Thyroid gland (tissue), 4 donors: ENCODE measurements around the gene ZNF511. TPM values are rescaled to one million over a fixed set of nuclear protein-coding genes. Genes with fewer than 3 reads are reported as not detected.

Source experiments
- DNase-seq, 2 donors: peaks; one replicate each; pipeline ENCODE4 v3.0.0-alpha.2; 2019
- H3K27ac ChIP-seq, 3 donors: fragments of 200-600 bp; sonication (generic); 1 replicate in 2 of 3; 2 replicates in 1 of 3; pipeline ENCODE4 v1.5.1; 2016 to 2019; ENCODE audit warnings: mild to moderate bottlenecking in 1 of 3, moderate library complexity in 1 of 3
- H3K27me3 ChIP-seq: fragments of 200-600 bp; sonication (generic); one replicate; pipeline ENCODE4 v1.5.1; 2019
- H3K36me3 ChIP-seq, 2 donors: fragments of 200-600 bp; sonication (generic); one replicate each; pipeline ENCODE4 v1.5.1; 2016 to 2019
- H3K4me1 ChIP-seq, 2 donors: fragments of 200-600 bp; sonication (generic); one replicate each; pipeline ENCODE4 v1.5.1; 2017 to 2019
- H3K4me3 ChIP-seq, 3 donors: fragments of 200-600 bp; sonication (generic); replicated peaks in 1 of 3; 1 replicate in 2 of 3; 2 replicates in 1 of 3; pipeline ENCODE4 v1.5.1; 2016; ENCODE audit warnings: mild to moderate bottlenecking in 1 of 3
- H3K9me3 ChIP-seq: fragments of 200-600 bp; sonication (generic); one replicate; pipeline ENCODE4 v1.5.1; 2017
- POLR2A ChIP-seq, 2 donors: fragments of 450-650 bp; IDR thresholded peaks; one replicate each; pipeline ENCODE4 v1.6.1; 2017; ENCODE audit warnings: antibody characterized with exemption in 2 of 2, mild to moderate bottlenecking in 2 of 2, moderate library complexity in 1 of 2
- WGBS, 2 donors: methylation state at CpG; one replicate each; pipeline ENCODE4 v1.1.5; 2017; 5-methylcytosine and 5-hydroxymethylcytosine counted together
- intact Hi-C: fragments of 100-400 bp; cut with DNase I; formaldehyde crosslinking; loops from one replicate; pipeline ENCODE4 v1.15.1; 2023
- total RNA-seq, 4 donors: library from RNA; depleted of rRNA; stranded (reverse); fragments of >200 nt; gene quantifications; one replicate each; pipeline ENCODE4 v1.2.3, GENCODE V29; 2016
- TF ChIP-seq, protein P1 (sequence below), 6 experiments: fragments of 200-600 bp in 3 of 6; fragments of 450-650 bp in 3 of 6; sonication (generic) in 3 of 6; IDR thresholded peaks; one replicate each; pipeline ENCODE4 v1.5.1; 2016 to 2019; ENCODE audit warnings: antibody characterized with exemption in 6 of 6, mild to moderate bottlenecking in 2 of 6, inconsistent platforms in 1 of 6, moderate library complexity in 1 of 6

The ZNF511 gene
- total RNA-seq, 4 donors from 2014 or later: 22.0 to 53.6 (median 26.2) TPM

DNA sequence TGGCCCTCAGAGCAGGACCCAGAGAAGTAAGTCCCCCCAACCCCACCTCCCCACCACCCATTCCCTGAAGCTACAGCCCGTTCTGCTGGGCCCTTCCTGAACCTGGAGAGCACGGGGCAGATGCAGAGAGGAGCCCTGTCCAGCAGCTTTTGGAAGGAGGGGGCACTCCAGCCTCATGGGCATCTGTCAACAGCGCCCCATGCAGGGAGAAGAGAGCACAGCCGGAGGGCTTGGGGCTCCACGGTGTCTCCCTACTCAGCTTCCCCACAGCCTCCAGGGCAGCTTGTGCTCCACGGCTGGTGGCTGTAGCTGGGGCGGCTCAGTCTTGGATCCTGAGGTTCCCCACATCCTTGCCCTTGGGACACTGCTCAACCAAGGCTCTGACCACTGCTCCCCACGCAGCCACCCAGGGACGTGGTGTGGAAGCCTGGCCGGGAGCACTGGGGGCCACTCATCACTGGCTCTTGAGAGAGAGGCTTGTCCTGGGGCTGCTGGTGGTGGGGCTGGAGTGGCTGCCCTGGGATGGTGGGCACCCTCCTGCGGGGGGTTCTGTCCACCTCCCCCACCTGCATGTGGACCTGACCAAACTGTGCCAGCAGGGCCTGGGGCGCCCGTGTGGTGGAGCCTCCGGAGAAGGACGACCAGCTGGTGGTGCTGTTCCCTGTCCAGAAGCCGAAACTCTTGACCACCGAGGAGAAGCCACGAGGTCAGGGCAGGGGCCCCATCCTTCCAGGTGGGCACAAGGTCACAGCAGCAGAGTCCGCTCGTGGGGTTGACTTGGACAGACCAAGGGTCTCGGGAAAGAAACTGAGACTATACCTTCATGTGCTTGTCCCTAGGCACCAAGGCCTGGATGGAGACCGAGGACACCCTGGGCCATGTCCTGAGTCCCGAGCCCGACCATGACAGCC, 42.9 kb downstream of the ZNF511 start:
- WGBS, 2 donors: 69 to 77% methylated on average over 6 to 21 of the region's 24 CpGs
- no peak for TF ChIP-seq POLR2A (IDR thresholded peaks at IDR 0.05)
- TF ChIP-seq, protein P1, sequence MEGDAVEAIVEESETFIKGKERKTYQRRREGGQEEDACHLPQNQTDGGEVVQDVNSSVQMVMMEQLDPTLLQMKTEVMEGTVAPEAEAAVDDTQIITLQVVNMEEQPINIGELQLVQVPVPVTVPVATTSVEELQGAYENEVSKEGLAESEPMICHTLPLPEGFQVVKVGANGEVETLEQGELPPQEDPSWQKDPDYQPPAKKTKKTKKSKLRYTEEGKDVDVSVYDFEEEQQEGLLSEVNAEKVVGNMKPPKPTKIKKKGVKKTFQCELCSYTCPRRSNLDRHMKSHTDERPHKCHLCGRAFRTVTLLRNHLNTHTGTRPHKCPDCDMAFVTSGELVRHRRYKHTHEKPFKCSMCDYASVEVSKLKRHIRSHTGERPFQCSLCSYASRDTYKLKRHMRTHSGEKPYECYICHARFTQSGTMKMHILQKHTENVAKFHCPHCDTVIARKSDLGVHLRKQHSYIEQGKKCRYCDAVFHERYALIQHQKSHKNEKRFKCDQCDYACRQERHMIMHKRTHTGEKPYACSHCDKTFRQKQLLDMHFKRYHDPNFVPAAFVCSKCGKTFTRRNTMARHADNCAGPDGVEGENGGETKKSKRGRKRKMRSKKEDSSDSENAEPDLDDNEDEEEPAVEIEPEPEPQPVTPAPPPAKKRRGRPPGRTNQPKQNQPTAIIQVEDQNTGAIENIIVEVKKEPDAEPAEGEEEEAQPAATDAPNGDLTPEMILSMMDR (IDR thresholded peaks at IDR 0.05): no peak
- H3K9me3 ChIP-seq: no peaks in the 10 kb centered on the region
- H3K4me3 ChIP-seq: no peak overlapping the region
- no peaks in the 10 kb centered on the region for H3K36me3 ChIP-seq
- H3K4me1 ChIP-seq: peaks cover 0 to 4% of the 10 kb centered on the region in 2 donors
- peaks cover 6% of the 10 kb centered on the region for H3K27me3 ChIP-seq
- intact Hi-C loops: no loop called here
- no peak overlapping the region for H3K27ac ChIP-seq
- no peak for DNase-seq

DNA sequence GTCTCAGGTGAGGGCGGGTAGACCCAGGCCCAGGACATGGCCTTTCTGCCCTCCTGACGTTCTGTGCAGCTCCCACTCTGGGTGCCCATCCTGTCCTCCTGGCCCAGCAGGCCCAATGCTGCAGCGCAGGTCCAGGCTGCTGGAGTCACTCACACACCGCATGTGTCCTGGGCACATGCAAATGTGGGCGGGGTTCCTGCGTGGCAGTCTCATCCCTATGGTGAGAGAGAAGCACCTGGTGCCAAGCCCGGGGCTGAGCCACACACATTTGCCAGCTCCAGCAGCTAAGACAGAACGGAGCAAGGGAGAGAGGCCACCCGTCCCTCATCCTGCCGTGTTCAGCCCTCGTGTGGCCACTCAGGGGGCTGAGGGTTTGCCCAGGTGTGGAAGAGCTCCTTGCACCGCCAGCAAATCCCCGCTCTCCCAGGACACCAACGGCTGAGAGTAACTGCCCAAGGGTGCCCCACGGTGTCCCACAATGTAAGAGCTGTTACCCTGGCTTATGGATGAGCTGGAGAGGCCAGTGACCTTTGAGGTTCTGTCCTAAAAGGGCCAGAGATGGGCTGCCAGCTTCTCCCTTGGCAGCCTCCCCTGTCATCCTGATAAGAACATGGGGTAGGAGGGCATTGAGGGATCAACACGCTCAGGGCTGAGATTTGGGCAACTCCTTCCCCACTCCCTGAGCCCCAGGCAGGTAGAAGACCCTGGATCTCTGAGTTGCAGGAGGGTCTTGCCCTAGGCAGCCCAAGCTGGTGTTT, 44.7 kb downstream of the ZNF511 start:
- Histone ChIP-seq H3K9me3 (no peaks in the 10 kb centered on the region), H3K36me3 (no peaks in the 10 kb centered on the region), H3K4me3 (no peak overlapping the region), H3K4me1 (peaks cover 0 to 15% of the 10 kb centered on the region in 2 donors), H3K27ac (no peak overlapping the region), H3K27me3 (no peaks in the 10 kb centered on the region)
- intact Hi-C loops: no loop called here
- TF ChIP-seq, protein P1 (IDR thresholded peaks at IDR 0.05): no peak
- TF ChIP-seq POLR2A (IDR thresholded peaks at IDR 0.05): no peak
- WGBS, 2 donors: 82 to 85% methylated on average over 5 to 16 of the region's 16 CpGs
- no peak for DNase-seq

DNA sequence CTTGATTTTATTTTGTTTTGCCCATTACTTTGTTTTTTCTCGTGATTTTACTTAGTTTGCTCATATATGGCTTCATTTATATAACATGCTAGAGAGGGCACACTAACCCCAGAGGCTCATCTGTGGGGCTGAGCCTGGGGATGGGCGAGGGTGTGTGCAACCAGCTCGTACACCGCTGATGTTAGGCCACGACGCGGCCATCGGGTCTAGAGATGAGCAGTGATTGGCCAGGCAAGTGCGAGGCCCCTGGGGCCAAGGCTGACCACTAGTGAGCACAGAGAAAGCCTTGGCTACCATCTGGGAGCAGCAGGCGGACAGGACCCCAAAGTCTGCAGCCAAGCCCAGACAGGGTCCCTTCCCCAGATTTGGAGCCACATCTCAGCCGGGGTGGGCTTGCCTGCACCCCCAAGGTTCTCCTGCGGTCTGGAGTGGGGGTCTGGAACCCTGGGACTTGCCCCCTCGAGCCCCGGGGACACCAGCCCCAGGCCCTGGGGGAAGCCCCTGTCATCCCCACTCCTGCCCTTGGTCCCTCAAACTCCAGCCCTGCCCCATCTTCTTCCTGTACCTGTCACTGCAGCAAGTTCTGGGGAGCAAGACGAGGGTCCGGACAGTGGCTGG, 45.4 kb downstream of the ZNF511 start:
- peaks cover 0 to 15% of the 10 kb centered on the region in 2 donors for H3K4me1 ChIP-seq
- no peaks in the 10 kb centered on the region for H3K27me3 ChIP-seq
- no peak overlapping the region for H3K27ac ChIP-seq
- H3K36me3 ChIP-seq: no peaks in the 10 kb centered on the region
- no peak overlapping the region for H3K4me3 ChIP-seq
- intact Hi-C loops: no loop called here
- TF ChIP-seq POLR2A (IDR thresholded peaks at IDR 0.05): no peak
- TF ChIP-seq, protein P1 (IDR thresholded peaks at IDR 0.05): no peak
- WGBS, 2 donors: 86 to 94% methylated on average over 13 to 14 of the region's 16 CpGs
- DNase-seq: no peak
- no peaks in the 10 kb centered on the region for H3K9me3 ChIP-seq

DNA sequence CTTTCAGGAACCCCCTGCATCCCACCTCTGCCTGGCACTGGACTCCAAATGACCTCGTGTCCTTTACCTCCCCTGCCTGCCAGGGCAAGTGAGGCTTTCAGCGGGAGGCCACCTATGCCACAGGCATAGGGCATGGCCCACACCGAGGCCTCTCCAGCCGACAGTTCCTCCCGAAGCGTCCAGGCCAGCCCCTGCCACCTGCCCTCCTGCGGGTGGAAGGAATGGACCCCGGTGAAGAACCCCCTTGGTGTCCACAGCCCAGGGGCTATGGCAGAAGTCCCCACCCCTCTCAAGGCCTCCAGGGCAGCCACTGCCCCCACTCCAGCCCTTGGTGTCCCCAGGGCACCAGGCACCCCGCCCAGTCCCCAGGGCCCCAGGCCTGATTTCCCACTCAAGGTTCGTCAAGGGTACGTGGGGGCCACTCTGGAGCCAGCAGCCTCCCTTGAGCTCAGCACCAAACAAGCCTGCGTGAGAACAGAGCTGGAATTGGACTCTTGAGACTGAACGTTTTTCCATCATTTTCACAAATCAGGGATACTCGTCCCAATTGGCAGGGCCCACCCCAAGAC, 46.0 kb downstream of the ZNF511 start:
- no peaks in the 10 kb centered on the region for H3K9me3 ChIP-seq
- no peaks in the 10 kb centered on the region for H3K36me3 ChIP-seq
- 87 to 94% methylated on average over 3 to 8 of the region's 14 CpGs for WGBS, 2 donors
- H3K27me3 ChIP-seq: no peaks in the 10 kb centered on the region
- DNase-seq: no peak
- H3K4me3 ChIP-seq: no peak overlapping the region
- H3K4me1 ChIP-seq: peaks cover 0 to 15% of the 10 kb centered on the region in 2 donors
- intact Hi-C loops: no loop called here
- no peak overlapping the region for H3K27ac ChIP-seq
- no peak for TF ChIP-seq POLR2A (IDR thresholded peaks at IDR 0.05)
- TF ChIP-seq, protein P1 (IDR thresholded peaks at IDR 0.05): no peak
